ENCODE data around the gene PSMB9.

PSMB9 gene

DNA sequence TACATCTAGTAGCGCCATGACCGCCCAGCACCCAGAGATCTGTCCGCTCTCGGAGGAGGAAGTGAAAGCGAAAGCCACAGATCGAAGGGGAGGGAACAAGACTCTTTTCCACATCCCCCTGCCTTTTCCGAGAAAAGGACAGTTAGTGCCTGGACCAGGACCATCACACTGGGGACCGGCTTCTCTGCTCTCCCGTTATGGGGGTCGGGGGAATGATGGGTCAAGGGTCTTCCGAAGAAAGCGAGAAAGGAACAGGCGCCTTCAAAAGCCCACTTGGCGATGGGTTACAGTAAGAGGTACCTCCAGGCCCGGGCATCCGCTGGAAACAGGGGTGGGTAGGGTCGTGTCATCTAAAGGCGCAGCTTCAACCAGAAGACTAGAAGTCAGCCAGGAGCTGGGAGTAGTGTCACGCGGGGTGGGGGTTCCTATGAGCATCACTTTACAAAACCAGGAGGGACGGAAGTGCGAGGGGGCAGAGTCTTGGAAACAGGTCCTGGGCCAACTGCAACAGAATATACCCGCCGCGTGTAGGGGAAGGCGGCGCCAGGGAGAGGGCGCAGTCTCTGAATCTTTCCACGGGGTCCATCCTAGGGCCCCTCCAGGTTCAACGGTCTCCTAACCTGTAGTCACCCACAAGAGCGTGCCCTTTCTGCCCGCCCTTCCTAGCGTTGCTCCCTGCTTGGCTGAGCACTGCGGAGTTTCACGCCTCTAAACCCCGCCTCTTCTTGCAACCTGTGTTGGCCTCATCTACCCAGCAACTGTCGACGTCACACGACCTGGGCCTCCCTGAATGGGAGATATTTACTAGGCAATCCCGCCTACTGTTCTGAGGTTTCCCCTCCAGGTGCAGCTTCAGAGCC lies 9.8 kb upstream of the PSMB9 start, which contains the start of gene PSMB8:
TSS of gene PSMB8 (minus strand) at position 69 of the 860 bp plus-strand sequence. CDS start at position 18, 51 bp downstream.
- DNase-seq (ENCODE audit: low spot score) = peak; percentile 94
- in situ Hi-C loops (cut with MboI; ENCODE audit: low sequenced_read_pairs, unreplicated experiment) = no loop called here
- no peak for TF ChIP-seq CTCF (IDR thresholded peaks at IDR 0.05; ENCODE audit: borderline replicate concordance, control extremely low read depth, extremely low read depth, insufficient read depth, missing control alignments)

DNA sequence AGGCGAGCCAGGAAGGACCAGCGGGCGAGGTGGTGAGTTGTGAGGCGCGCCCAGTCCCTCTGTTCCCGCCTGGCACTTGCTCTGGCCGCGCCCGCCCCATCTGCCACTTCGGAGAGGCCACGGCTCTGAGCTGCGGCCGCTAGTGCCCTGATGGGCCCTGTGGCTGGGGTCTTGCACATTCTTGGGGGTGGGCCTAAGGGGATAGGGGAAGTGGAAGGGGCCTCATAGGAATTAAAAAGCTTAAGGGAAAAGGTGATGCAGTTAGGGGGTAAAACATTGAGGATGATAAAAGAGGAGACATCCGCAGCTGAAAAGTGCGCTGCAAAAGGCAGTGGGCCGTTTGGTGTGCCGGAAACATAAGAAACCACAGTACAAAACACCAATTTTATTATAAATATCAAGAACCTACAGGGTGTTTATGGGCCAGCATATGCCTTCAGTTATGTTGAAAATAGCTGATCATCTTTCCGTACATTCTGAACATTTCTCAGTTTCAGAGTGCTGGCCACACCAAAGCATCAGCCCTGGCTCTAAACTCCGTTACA lies 9.1 kb upstream of the PSMB9 start:
- no peak for DNase-seq (ENCODE audit: low spot score)
- in situ Hi-C loops (cut with MboI; ENCODE audit: low sequenced_read_pairs, unreplicated experiment) = no loop called here
- TF ChIP-seq CTCF (IDR thresholded peaks at IDR 0.05; ENCODE audit: borderline replicate concordance, control extremely low read depth, extremely low read depth, insufficient read depth, missing control alignments) = no peak

- peak; percentile 56 for DNase-seq (ENCODE audit: low spot score)
- no peak for TF ChIP-seq CTCF (IDR thresholded peaks at IDR 0.05; ENCODE audit: borderline replicate concordance, control extremely low read depth, extremely low read depth, insufficient read depth, missing control alignments)
- in situ Hi-C loops (cut with MboI; ENCODE audit: low sequenced_read_pairs, unreplicated experiment) = no loop called here
Observed at GRCh38 chr6:32845384-32845884, 8.6 kb upstream of the PSMB9 start.

DNA sequence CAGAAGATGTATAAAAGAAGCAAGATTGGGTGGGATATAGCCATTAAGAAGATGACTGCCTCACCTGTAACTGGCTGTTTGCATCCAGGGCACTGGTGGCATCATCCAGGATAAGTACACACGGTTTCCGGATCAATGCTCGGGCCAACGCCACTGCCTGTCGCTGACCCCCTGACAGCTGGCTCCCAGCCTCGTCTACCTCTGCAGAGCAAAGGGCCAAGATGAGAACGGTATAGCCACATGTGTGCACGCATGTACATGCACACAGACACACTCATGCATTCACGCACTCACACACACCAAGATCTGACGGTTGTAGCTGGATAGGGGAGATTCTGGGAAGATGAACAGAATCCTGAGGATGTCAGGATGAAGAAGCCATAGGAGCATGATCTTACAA lies 7.0 kb upstream of the PSMB9 start:
- no peak for DNase-seq (ENCODE audit: low spot score)
- no peak for TF ChIP-seq CTCF (IDR thresholded peaks at IDR 0.05; ENCODE audit: borderline replicate concordance, control extremely low read depth, extremely low read depth, insufficient read depth, missing control alignments)
- in situ Hi-C loops (cut with MboI; ENCODE audit: low sequenced_read_pairs, unreplicated experiment) = no loop called here

- in situ Hi-C loops (cut with MboI; ENCODE audit: low sequenced_read_pairs, unreplicated experiment) = no loop called here
- TF ChIP-seq CTCF (IDR thresholded peaks at IDR 0.05; ENCODE audit: borderline replicate concordance, control extremely low read depth, extremely low read depth, insufficient read depth, missing control alignments) = no peak
Observed at GRCh38 chr6:32847795-32848194, 6.2 kb upstream of the PSMB9 start.

DNA sequence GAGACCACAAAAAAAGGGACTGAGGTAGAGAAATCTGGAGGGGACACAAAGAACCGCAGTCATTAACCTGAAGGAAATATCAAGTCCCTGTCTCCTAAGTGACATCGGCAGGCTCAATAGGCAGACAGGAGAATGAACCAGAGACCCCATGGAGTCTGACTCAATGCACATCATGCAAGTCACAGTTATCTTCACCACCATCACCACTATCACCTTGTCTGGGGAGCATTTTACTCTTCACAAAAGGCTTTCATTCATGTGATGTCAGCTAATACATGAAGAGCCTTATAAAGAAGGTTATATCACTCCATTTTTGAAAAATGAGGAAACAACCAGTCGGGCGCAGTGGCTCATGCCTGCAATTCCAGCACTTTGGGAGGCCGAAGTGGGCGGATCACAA lies 4.9 kb upstream of the PSMB9 start:
- no peak for DNase-seq (ENCODE audit: low spot score)
- no peak for TF ChIP-seq CTCF (IDR thresholded peaks at IDR 0.05; ENCODE audit: borderline replicate concordance, control extremely low read depth, extremely low read depth, insufficient read depth, missing control alignments)
- in situ Hi-C loops (cut with MboI; ENCODE audit: low sequenced_read_pairs, unreplicated experiment) = no loop called here

More at GRCh38 chr6:32847795-32848194, 6.2 kb upstream of the PSMB9 start:
- no peak for DNase-seq (ENCODE audit: low spot score)
